GM12865 (cell line): ENCODE measurements around the gene RHOBTB3.

Source experiments
- DNase-seq: peaks from one replicate; pipeline ENCODE4 v3.0.0; 2010; ENCODE audit warnings: low read depth
- H3K4me3 ChIP-seq: 2 replicates; pipeline ENCODE4 v1.5.1; 2011; ENCODE audit warnings: mild to moderate bottlenecking, low read depth, low read length, control low read depth
- TF ChIP-seq, protein P1 (sequence below): IDR thresholded peaks from 2 replicates; pipeline ENCODE4 v1.5.1; 2011; ENCODE audit warnings: low read length, control low read depth, low read depth, inconsistent platforms; ENCODE audit not compliant: insufficient read depth; ENCODE audit errors: missing control alignments

Gene RHOBTB3

GRCh38 chr5:95816776-95817175, 85.6 kb downstream of the RHOBTB3 start:
- H3K4me3 ChIP-seq = no peak overlapping the region
- TF ChIP-seq, protein P1, sequence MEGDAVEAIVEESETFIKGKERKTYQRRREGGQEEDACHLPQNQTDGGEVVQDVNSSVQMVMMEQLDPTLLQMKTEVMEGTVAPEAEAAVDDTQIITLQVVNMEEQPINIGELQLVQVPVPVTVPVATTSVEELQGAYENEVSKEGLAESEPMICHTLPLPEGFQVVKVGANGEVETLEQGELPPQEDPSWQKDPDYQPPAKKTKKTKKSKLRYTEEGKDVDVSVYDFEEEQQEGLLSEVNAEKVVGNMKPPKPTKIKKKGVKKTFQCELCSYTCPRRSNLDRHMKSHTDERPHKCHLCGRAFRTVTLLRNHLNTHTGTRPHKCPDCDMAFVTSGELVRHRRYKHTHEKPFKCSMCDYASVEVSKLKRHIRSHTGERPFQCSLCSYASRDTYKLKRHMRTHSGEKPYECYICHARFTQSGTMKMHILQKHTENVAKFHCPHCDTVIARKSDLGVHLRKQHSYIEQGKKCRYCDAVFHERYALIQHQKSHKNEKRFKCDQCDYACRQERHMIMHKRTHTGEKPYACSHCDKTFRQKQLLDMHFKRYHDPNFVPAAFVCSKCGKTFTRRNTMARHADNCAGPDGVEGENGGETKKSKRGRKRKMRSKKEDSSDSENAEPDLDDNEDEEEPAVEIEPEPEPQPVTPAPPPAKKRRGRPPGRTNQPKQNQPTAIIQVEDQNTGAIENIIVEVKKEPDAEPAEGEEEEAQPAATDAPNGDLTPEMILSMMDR = no peak
- DNase-seq = no peak

DNA sequence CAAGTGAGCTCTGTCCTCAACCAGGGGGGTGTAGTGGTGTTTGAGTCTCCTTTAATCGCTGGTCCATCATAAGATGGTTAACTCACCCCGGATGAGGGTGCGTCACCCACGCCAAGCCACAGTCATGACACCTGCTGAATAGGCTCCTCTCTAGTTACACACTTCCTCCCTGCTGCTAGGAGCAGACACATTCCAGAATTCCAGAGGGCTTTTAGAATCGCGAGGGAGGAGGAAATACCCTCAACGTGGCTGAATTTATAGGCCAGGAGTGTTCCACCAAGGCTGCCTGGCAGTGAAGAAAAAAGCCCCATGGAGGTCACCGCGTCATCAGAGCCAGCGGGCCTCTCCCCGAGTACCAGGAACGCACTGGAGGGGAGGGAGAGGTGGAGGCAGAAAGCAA, 86.3 kb downstream of the RHOBTB3 start:
- TF ChIP-seq, protein P1 = no peak
- H3K4me3 ChIP-seq = no peak overlapping the region
- DNase-seq = no peak

DNA sequence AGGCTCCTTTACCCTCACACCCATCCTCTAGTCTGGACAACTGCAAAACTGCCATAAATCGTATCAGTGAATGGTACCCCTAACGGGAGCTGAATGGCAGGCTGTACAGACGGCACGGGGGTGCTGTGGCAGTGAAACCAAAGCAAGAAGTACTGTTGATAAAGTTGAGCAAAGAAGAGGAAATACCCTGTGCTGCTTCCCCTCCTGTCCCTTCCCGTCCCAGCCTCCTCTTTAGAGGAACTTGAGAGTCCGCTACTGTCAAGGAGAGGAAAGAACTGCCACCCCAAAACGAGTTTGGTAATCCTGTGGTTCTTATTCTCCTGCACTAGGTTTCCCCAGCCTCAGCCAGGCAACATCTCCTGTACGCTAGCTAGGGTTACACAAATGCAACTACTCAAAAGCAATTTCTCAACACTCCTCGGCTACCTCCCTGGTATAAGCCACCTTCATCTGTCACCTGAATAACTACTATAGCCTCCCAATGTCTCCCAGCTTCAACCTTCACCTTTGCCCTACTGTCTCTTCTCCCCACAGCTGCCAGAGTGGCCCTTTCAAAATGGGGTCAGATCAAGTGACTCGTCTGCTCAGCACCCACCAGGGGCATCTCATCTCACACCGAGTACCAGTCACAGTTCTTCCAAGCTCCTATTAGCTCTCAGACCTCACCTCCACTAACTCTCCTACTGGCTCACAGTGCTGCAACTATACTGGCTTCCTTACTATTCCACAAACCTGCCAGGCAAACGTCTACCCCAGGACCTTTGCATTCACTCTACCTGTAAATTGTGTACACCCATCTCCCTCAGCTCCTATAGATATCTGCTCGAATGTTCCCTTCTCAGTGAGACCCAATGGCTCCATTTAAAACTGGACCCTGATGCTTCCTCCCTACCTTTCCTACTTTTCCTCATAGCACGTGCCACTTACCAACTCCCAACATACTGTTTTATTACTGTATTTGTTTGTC, 87.3 kb downstream of the RHOBTB3 start:
- DNase-seq = peak; percentile 41
- TF ChIP-seq, protein P1 = no peak
- H3K4me3 ChIP-seq = peak overlapping the region; percentile 63

DNA sequence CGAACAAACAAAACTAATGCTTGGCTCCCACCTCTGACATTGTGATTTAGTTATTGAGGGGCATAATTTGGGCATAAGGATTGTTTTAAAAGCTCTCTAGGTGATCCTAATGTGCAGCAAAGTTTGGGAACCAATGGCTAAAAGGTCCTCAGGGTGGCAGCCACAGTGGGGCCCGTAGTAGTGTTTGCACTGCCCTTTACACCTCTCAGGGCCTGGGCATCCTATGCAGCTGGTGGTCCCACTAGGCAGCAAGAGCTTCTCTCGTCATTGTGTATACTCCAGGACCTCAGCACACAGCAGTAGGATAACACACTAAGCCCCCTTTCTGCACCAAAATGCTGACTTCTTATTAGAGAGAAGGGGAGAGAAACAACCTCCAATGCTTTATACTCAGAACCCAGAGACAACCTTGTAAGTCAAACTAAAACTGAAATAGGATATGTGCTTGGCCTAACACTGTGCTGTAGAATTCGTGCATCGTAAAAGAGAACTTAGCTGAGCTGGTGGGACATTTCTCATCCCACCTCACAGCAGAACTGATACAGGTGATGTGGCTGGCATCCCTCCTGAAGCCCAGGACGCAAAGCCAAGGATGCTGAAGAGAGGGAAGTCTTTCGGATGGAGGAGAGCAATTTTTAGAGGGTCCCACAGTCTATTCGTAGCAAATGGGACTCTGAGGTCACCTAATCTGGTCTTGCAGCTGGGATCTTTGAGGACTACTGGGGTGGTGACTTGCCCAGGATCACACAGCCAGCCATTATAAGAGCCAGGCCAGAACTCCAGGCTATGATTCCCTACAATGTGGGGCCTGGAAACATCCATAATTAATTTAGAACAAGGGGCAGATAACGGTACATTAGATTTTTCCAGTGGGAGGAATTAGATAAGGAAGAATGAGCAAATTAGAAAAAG, 90.2 kb downstream of the RHOBTB3 start:
- H3K4me3 ChIP-seq = peak overlapping the region; percentile 63
- TF ChIP-seq, protein P1 = no peak
- peak; percentile 65 for DNase-seq

DNA sequence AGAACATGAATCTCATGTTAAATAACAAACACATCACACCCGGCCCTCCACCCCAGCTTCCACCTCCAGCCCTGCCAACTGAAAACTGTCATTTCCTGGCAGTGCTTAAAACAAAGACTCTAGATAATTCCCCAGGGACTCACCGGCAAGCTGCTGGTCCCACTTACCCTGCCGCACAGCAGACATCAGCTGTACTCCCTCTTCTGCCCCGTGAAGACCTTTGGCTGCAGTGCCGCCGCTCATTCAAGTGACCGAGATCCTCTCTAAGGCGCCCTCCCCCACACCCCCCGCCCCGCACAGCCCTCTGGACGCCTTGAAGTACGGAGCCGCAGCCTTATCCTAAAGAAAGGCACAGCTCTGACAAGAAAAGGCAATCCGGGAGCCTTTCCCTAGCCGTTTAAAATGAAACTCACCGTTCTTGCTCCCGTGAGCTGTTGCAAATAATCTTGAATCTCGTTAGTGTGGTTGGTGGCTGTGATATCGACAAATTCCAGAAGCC, 91.0 kb downstream of the RHOBTB3 start:
- H3K4me3 ChIP-seq = peak overlapping the region; percentile 63
- TF ChIP-seq, protein P1 = no peak
- peak; percentile 87 for DNase-seq

- H3K4me3 ChIP-seq = peak within 1 kb of the TSS; percentile 63
- TF ChIP-seq, protein P1 = no peak
- peak; percentile 80 for DNase-seq
Measured at GRCh38 chr5:95822542-95823181, 91.5 kb downstream of the RHOBTB3 start, which contains the start of gene GLRX. Gene GLRX (minus strand): TSS chr5:95822726. CDS start chr5:95822662, 64 bp downstream.
